CD14-positive monocyte (primary cell): ENCODE results near the gene CACNB1. TPM values are rescaled to one million over a fixed set of nuclear protein-coding genes. Genes with fewer than 3 reads are reported as not detected.
A peak's percentile ranks its signal among the peaks of the same experiment; 100 is the strongest.

ENCODE experiments used
- DNase-seq, 3 donors: peaks; one replicate each; pipeline ENCODE4 v3.0.0-alpha.2; 2011 to 2022
- H2AFZ ChIP-seq: 2 replicates; pipeline ENCODE4 v1.6.0; 2012; ENCODE audit warnings: mild to moderate bottlenecking, low read depth, low read length, inconsistent platforms; ENCODE audit not compliant: insufficient read depth, poor library complexity, severe bottlenecking
- H3K27ac ChIP-seq, 2 donors: 1 replicate in 1 of 2; 2 replicates in 1 of 2; pipeline ENCODE4 v1.5.1; 2012 to 2013; ENCODE audit warnings: low read length in 2 of 2, control low read depth in 1 of 2, inconsistent platforms in 1 of 2, low read depth in 1 of 2, mild to moderate bottlenecking in 1 of 2
- H3K27me3 ChIP-seq, 2 donors: one replicate each; pipeline versions ENCODE4 v1.6.0 to v1.6.1; 2011 to 2013; ENCODE audit warnings: low read length in 2 of 2; ENCODE audit not compliant: control insufficient read depth in 2 of 2, insufficient read depth in 2 of 2
- H3K36me3 ChIP-seq, 2 donors: replicated peaks in 1 of 2; 1 replicate in 1 of 2; 2 replicates in 1 of 2; pipeline versions ENCODE4 v1.5.1 to v1.6.1; 2012 to 2013; ENCODE audit warnings: low read length in 2 of 2, control low read depth in 1 of 2, inconsistent platforms in 1 of 2, mild to moderate bottlenecking in 1 of 2; ENCODE audit not compliant: insufficient read depth in 2 of 2, control insufficient read depth in 1 of 2
- H3K4me1 ChIP-seq, 2 donors: 1 replicate in 1 of 2; 2 replicates in 1 of 2; pipeline versions ENCODE4 v1.5.1 to v1.6.1; 2012 to 2013; ENCODE audit warnings: low read length in 2 of 2, control low read depth in 1 of 2, inconsistent platforms in 1 of 2, mild to moderate bottlenecking in 1 of 2, moderate library complexity in 1 of 2; ENCODE audit not compliant: insufficient read depth in 2 of 2, control insufficient read depth in 1 of 2
- H3K4me2 ChIP-seq: replicated peaks from 2 replicates; pipeline ENCODE3; 2012; ENCODE audit warnings: low read length, moderate library complexity, mild to moderate bottlenecking; ENCODE audit not compliant: poor library complexity, severe bottlenecking; ENCODE audit errors: extremely low read depth
- H3K4me3 ChIP-seq, 3 experiments: fragments of 200-600 bp in 1 of 3; sonication (generic) in 1 of 3; replicated peaks in 1 of 3; 1 replicate in 2 of 3; 2 replicates in 1 of 3; pipeline ENCODE4 v1.5.1; 2011 to 2013; ENCODE audit warnings: low read length in 3 of 3, mild to moderate bottlenecking in 3 of 3, control low read depth in 2 of 3, low read depth in 2 of 3, inconsistent platforms in 1 of 3, moderate library complexity in 1 of 3
- H3K79me2 ChIP-seq: 2 replicates; pipeline ENCODE4 v1.6.0; 2012; ENCODE audit warnings: mild to moderate bottlenecking, control low read depth, inconsistent platforms, low read length, moderate library complexity; ENCODE audit not compliant: insufficient read depth
- H3K9ac ChIP-seq: 2 replicates; pipeline ENCODE4 v1.6.0; 2017; ENCODE audit warnings: low read length, mild to moderate bottlenecking; ENCODE audit not compliant: insufficient read depth, poor library complexity, severe bottlenecking
- H3K9me3 ChIP-seq, 2 donors: replicated peaks in 1 of 2; 1 replicate in 1 of 2; 2 replicates in 1 of 2; pipeline versions ENCODE4 v1.5.1 to v1.6.1; 2012 to 2013; ENCODE audit warnings: low read length in 2 of 2, control low read depth in 1 of 2; ENCODE audit not compliant: control insufficient read depth in 1 of 2, insufficient read depth in 1 of 2
- H4K20me1 ChIP-seq: 2 replicates; pipeline ENCODE4 v1.6.0; 2012; ENCODE audit warnings: mild to moderate bottlenecking, low read length, control low read depth, moderate library complexity; ENCODE audit not compliant: insufficient read depth
- H3K27ac Mint-ChIP-seq, 7 donors: one replicate each; pipeline ENCODE4 v1.8.0; 2020; ENCODE audit warnings: mild to moderate bottlenecking in 7 of 7, mixed read lengths in 7 of 7, moderate library complexity in 6 of 7, inconsistent platforms in 2 of 7
- H3K27me3 Mint-ChIP-seq, 3 donors: one replicate each; pipeline ENCODE4 v1.8.0; 2021 to 2022; ENCODE audit warnings: low read depth in 3 of 3, mild to moderate bottlenecking in 3 of 3, mixed read lengths in 3 of 3, moderate library complexity in 3 of 3, inconsistent platforms in 1 of 3
- H3K36me3 Mint-ChIP-seq, 2 donors: one replicate each; pipeline ENCODE4 v1.8.0; 2020; ENCODE audit warnings: mixed read lengths in 2 of 2, inconsistent platforms in 1 of 2, mild to moderate bottlenecking in 1 of 2
- H3K4me1 Mint-ChIP-seq: one replicate; pipeline ENCODE4 v1.8.0; 2020; ENCODE audit warnings: mild to moderate bottlenecking, mixed read lengths
- H3K4me3 Mint-ChIP-seq, 2 donors: one replicate each; pipeline ENCODE4 v1.8.0; 2020; ENCODE audit warnings: mild to moderate bottlenecking in 2 of 2, mixed read lengths in 2 of 2, moderate library complexity in 1 of 2
- H3K9me3 Mint-ChIP-seq, 7 donors: one replicate each; pipeline ENCODE4 v1.8.0; 2020 to 2022; ENCODE audit warnings: mixed read lengths in 7 of 7, mild to moderate bottlenecking in 6 of 7, moderate library complexity in 6 of 7, inconsistent platforms in 2 of 7
- CTCF ChIP-seq: fragments of 200-600 bp; IDR thresholded peaks from one replicate; pipeline ENCODE4 v1.8.0; 2022; ENCODE audit warnings: antibody characterized with exemption, mild to moderate bottlenecking
- WGBS: methylation state at CpG from one replicate; pipeline ENCODE4 v1.1.5; 2013; ENCODE audit warnings: missing lambda C conversion rate; ENCODE audit not compliant: insufficient coverage; 5-methylcytosine and 5-hydroxymethylcytosine counted together
- intact Hi-C, 2 donors: fragments of 100-400 bp; cut with micrococcal nuclease; formaldehyde crosslinking; loops; one replicate each; pipeline versions ENCODE4 v1.15.0 to v1.15.1; 2023
- polyA plus RNA-seq, 3 donors: library from polyadenylated mRNA; depleted of rRNA in 1 of 3; unstranded in 2 of 3; stranded (reverse) in 1 of 3; fragments of 300-500 nt in 2 of 3; fragments of >200 nt in 1 of 3; fragmentation: Illumina TruSeq in 2 of 3; gene quantifications; 1 replicate in 2 of 3; 2 replicates in 1 of 3; pipeline ENCODE4 v1.2.3, GENCODE V29; 2012 to 2021

Gene CACNB1
- polyA plus RNA-seq, 3 donors: 0.13 to 22.1 (median 0.31) TPM

GRCh38 chr17:39225959-39226683 is 28.7 kb upstream of the CACNB1 start:
- peak overlapping the region; percentile 64 to 89 for H3K4me3 Mint-ChIP-seq
- H3K4me2 ChIP-seq: peak overlapping the region; percentile 61
- H3K4me1 Mint-ChIP-seq: peaks cover 11% of the 10 kb centered on the region
- intact Hi-C loops: no loop called here
- H3K9me3 Mint-ChIP-seq: peaks cover 0 to 19% (median 7%) of the 10 kb centered on the region in 7 donors
- no peaks in the 10 kb centered on the region for H4K20me1 ChIP-seq
- H3K27me3 ChIP-seq: peaks cover 21 to 64% of the 10 kb centered on the region in 2 donors
- peaks cover 0 to 6% of the 10 kb centered on the region in 2 donors for H3K9me3 ChIP-seq
- peaks cover 10 to 18% of the 10 kb centered on the region in 2 donors for H3K4me1 ChIP-seq
- H3K79me2 ChIP-seq: no peaks in the 10 kb centered on the region
- H3K27me3 Mint-ChIP-seq: peaks cover 57 to 73% (median 62%) of the 10 kb centered on the region in 3 donors
- H2AFZ ChIP-seq: peak overlapping the region; percentile 41
- no peak for TF ChIP-seq CTCF
- H3K27ac Mint-ChIP-seq: no peak overlapping the region
- H3K9ac ChIP-seq: no peak overlapping the region
- 6% methylated on average over 21 of the region's 24 CpGs for WGBS
- peaks cover 3% of the 10 kb centered on the region in 2 donors for H3K36me3 Mint-ChIP-seq
- H3K27ac ChIP-seq: no peak overlapping the region
- peak overlapping the region in 1 of 3 experiments; percentile 57 for H3K4me3 ChIP-seq
- DNase-seq: no peak
- H3K36me3 ChIP-seq: no peaks in the 10 kb centered on the region

- no peak within 1 kb of the TSS for H3K9ac ChIP-seq
- no peak for DNase-seq
- no peak within 1 kb of the TSS for H3K27ac Mint-ChIP-seq
- H3K27me3 ChIP-seq: peaks cover 21 to 59% of the 10 kb centered on the region in 2 donors
- peaks cover 10% of the 10 kb centered on the region for H3K4me1 Mint-ChIP-seq
- intact Hi-C loops: no loop called here
- WGBS: 1% methylated on average over 31 of the region's 71 CpGs
- peak within 1 kb of the TSS; percentile 41 for H2AFZ ChIP-seq
- no peak for TF ChIP-seq CTCF
- no peaks in the 10 kb centered on the region for H3K36me3 ChIP-seq
- H3K27me3 Mint-ChIP-seq: peaks cover 57 to 72% (median 60%) of the 10 kb centered on the region in 3 donors
- peak within 1 kb of the TSS; percentile 64 to 91 for H3K4me3 Mint-ChIP-seq
- H3K9me3 Mint-ChIP-seq: peaks cover 0 to 23% (median 7%) of the 10 kb centered on the region in 7 donors
- peaks cover 0 to 6% of the 10 kb centered on the region in 2 donors for H3K9me3 ChIP-seq
- H3K4me2 ChIP-seq: peak within 1 kb of the TSS; percentile 61
- no peaks in the 10 kb centered on the region for H3K79me2 ChIP-seq
- H3K36me3 Mint-ChIP-seq: peaks cover 3% of the 10 kb centered on the region in 2 donors
- peak within 1 kb of the TSS in 1 of 3 experiments; percentile 57 for H3K4me3 ChIP-seq
- no peak within 1 kb of the TSS for H3K27ac ChIP-seq
- H4K20me1 ChIP-seq: no peaks in the 10 kb centered on the region
- peaks cover 10 to 16% of the 10 kb centered on the region in 2 donors for H3K4me1 ChIP-seq
Measured at GRCh38 chr17:39225308-39225958, 28.0 kb upstream of the CACNB1 start, which contains the start of gene STAC2. Gene STAC2, minus strand, starts transcription at chr17:39225945. Its CDS starts 443 bp downstream, at chr17:39225502.
